Tibial artery (tissue), 4 donors: ENCODE results near the gene ABCC9.

Source experiments
- DNase-seq, 2 donors: peaks; one replicate each; pipeline ENCODE4 v3.0.0-alpha.2; 2019
- H3K27ac ChIP-seq, 2 donors: fragments of 200-600 bp; sonication (generic) in 1 of 2; 1 replicate in 1 of 2; 2 replicates in 1 of 2; pipeline ENCODE4 v1.5.1; 2018 to 2019; ENCODE audit warnings: mild to moderate bottlenecking in 1 of 2
- H3K27me3 ChIP-seq, 2 donors: fragments of 200-600 bp; sonication (generic) in 1 of 2; one replicate each; pipeline versions ENCODE4 v1.5.1 to v1.6.0; 2016 to 2019
- H3K36me3 ChIP-seq, 3 donors: fragments of 200-600 bp; sonication (generic) in 2 of 3; one replicate each; pipeline ENCODE4 v1.5.1; 2016 to 2019; ENCODE audit warnings: mild to moderate bottlenecking in 2 of 3
- H3K4me1 ChIP-seq, 4 donors: fragments of 200-600 bp; sonication (generic) in 2 of 4; 1 replicate in 3 of 4; 2 replicates in 1 of 4; pipeline ENCODE4 v1.5.1; 2016 to 2019
- H3K4me3 ChIP-seq, 2 donors: fragments of 200-600 bp; sonication (generic) in 1 of 2; 1 replicate in 1 of 2; 2 replicates in 1 of 2; pipeline ENCODE4 v1.5.1; 2018 to 2019; ENCODE audit warnings: mild to moderate bottlenecking in 2 of 2
- H3K9me3 ChIP-seq, 3 donors: fragments of 200-600 bp; sonication (generic) in 1 of 3; one replicate each; pipeline ENCODE4 v1.5.1; 2016 to 2019
- CTCF ChIP-seq, 2 experiments: fragments of 200-600 bp in 1 of 2; fragments of 450-650 bp in 1 of 2; IDR thresholded peaks; one replicate each; pipeline ENCODE4 v1.5.1; 2017 to 2019; ENCODE audit warnings: antibody characterized with exemption in 2 of 2, mild to moderate bottlenecking in 1 of 2, moderate library complexity in 1 of 2
- intact Hi-C: fragments of 100-400 bp; cut with DNase I; formaldehyde crosslinking; loops from one replicate; pipeline ENCODE4 v1.15.0; 2023; ENCODE audit warnings: low total_unique reads

The ABCC9 gene

GRCh38 chr12:21940549-21941505 is at the start of gene ABCC9:
ABCC9 (minus strand) TSS chr12:21941426; CDS start chr12:21936674, 4,752 bp downstream.
- peak within 1 kb of the TSS; percentile 84 to 85 for H3K27ac ChIP-seq
- no peak for TF ChIP-seq CTCF (IDR thresholded peaks at IDR 0.05)
- peak; percentile 60 to 74 for DNase-seq
- no peaks in the 10 kb centered on the region for H3K9me3 ChIP-seq
- H3K4me1 ChIP-seq: peaks cover 0 to 10% (median 3%) of the 10 kb centered on the region in 4 donors
- peak within 1 kb of the TSS; percentile 57 to 70 for H3K4me3 ChIP-seq
- H3K36me3 ChIP-seq: no peaks in the 10 kb centered on the region
- intact Hi-C loops: loop anchor here (5.0 kb wide), 1 partner anchor 169 kb away; the partner anchor contains the start of gene KCNJ8
- no peaks in the 10 kb centered on the region for H3K27me3 ChIP-seq

GRCh38 chr12:21989819-21990412 is 48.7 kb upstream of the ABCC9 start:
- Histone ChIP-seq H3K27me3 (peaks cover 0 to 2% of the 10 kb centered on the region in 2 donors), H3K36me3 (no peaks in the 10 kb centered on the region), H3K4me1 (no peaks in the 10 kb centered on the region), H3K4me3 (no peak overlapping the region), H3K27ac (no peak overlapping the region), H3K9me3 (no peaks in the 10 kb centered on the region)
- intact Hi-C loops: loop anchor here (5.0 kb wide), 1 partner anchor 293 kb away; no protein-coding TSS in a partner anchor
- DNase-seq: no peak
- TF ChIP-seq CTCF (IDR thresholded peaks at IDR 0.05): peak; percentile 60 to 67

DNA sequence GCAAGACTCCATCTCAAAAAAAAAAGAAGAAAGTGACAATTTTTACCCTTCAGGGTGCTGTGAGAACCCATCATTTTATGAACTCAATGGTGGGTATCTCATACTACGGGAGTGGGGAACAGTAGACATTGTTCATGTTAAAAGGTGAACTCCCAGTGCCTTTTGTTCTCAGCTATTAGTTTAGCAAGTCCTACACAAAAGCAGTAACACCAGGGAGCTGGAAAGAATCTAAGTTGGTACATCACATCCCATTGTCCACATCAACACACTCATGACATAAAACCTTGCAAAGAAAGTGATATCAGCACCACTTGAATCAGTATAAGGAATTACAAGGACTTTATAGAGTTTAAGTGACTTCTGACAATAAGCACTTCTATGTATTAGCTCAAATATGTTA is 47.4 kb upstream of the ABCC9 start:
- Histone ChIP-seq H3K4me3 (no peak overlapping the region), H3K27me3 (peaks cover 0 to 2% of the 10 kb centered on the region in 2 donors), H3K9me3 (no peaks in the 10 kb centered on the region), H3K36me3 (no peaks in the 10 kb centered on the region), H3K27ac (no peak overlapping the region), H3K4me1 (no peaks in the 10 kb centered on the region)
- TF ChIP-seq CTCF (IDR thresholded peaks at IDR 0.05): no peak
- intact Hi-C loops: no loop called here
- no peak for DNase-seq

DNA sequence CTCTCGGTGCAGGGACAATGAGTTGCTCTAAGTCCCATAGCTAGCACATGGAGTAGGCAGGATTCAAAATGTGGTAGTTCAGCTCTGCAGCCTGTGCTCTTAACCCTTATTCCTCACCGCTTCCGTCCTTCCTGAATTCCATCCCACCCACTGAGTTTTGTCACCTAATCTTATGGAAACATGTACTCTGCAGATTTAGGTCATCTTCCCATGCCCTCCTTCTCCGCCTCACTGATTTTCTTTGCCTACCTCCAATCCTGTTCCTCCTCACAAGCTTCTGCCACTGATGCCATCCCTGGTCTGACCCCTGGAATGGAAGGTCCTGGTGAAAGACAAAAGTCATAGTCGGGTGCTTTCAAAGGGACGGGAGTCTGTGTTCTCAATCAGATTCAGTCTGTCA is 46.5 kb upstream of the ABCC9 start:
- TF ChIP-seq CTCF (IDR thresholded peaks at IDR 0.05): no peak
- no peak overlapping the region for H3K4me3 ChIP-seq
- no peak overlapping the region for H3K27ac ChIP-seq
- no peaks in the 10 kb centered on the region for H3K9me3 ChIP-seq
- H3K4me1 ChIP-seq: peaks cover 0 to 8% (median 3%) of the 10 kb centered on the region in 4 donors
- DNase-seq: no peak
- intact Hi-C loops: no loop called here
- H3K27me3 ChIP-seq: peaks cover 0 to 2% of the 10 kb centered on the region in 2 donors
- no peaks in the 10 kb centered on the region for H3K36me3 ChIP-seq

DNA sequence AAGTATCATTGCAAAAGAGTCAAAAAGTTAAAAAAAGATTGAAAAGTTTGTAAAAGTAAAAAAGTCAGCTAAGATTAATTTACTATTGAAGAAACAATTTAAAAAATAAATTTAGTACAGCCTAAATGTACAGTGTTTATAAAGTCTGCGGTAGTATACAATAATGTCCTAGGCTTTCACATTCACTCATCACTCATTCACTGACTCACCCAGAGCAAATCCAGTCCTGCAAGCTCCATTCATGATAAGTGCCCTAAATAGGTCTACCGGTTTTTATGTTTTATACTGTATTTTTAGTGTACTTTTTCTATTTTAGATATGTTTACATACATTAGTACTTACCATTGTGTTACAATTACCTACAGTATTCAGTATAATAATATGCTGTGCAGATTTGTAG is 43.9 kb upstream of the ABCC9 start:
- Histone ChIP-seq H3K4me1 (peaks cover 0 to 28% (median 12%) of the 10 kb centered on the region in 4 donors), H3K27ac (no peak overlapping the region), H3K27me3 (no peaks in the 10 kb centered on the region), H3K4me3 (no peak overlapping the region), H3K9me3 (no peaks in the 10 kb centered on the region), H3K36me3 (no peaks in the 10 kb centered on the region)
- intact Hi-C loops: no loop called here
- no peak for DNase-seq
- no peak for TF ChIP-seq CTCF (IDR thresholded peaks at IDR 0.05)
